CD4-positive, alpha-beta T cell treated with Interleukin-17A for 1 hour (primary cell): ENCODE data around the gene HIC2.
"Not testable (repeated sequence)": the region's sequence is repeated elsewhere in the genome, so short reads cannot be mapped to it uniquely, and the experiment has no call there.

Source experiments
- DNase-seq: peaks from one replicate; pipeline ENCODE4 v3.0.0-alpha.2; 2020

HIC2 gene

GRCh38 chr22:21450858-21451353 lies 33.7 kb downstream of the HIC2 start:
- DNase-seq, result no peak

- no peak for DNase-seq
Observed at GRCh38 chr22:21451545-21452520, 34.7 kb downstream of the HIC2 start.

- not testable (repeated sequence) for DNase-seq
Observed at GRCh38 chr22:21452666-21453065, 35.5 kb downstream of the HIC2 start.

- DNase-seq, result not testable (repeated sequence)
Observed at GRCh38 chr22:21454998-21455333, 37.8 kb downstream of the HIC2 start.

- DNase-seq, result peak; percentile 0
Observed at GRCh38 chr22:21455334-21456089, 38.3 kb downstream of the HIC2 start.

- DNase-seq, result no peak
Observed at GRCh38 chr22:21457023-21457787, 40.0 kb downstream of the HIC2 start.

GRCh38 chr22:21462672-21463071 lies 45.5 kb downstream of the HIC2 start:
- DNase-seq, result not testable (repeated sequence)

GRCh38 chr22:21467337-21468193 lies 50.4 kb downstream of the HIC2 start, which contains the start of gene TMEM191C:
TSS of gene TMEM191C (plus strand) at chr22:21467387. CDS start at chr22:21467460, 73 bp downstream.
- not testable (repeated sequence) for DNase-seq

GRCh38 chr22:21468194-21469096 lies 51.3 kb downstream of the HIC2 start:
- peak; percentile 95 for DNase-seq

GRCh38 chr22:21469097-21469994 lies 52.2 kb downstream of the HIC2 start:
- not testable (repeated sequence) for DNase-seq

GRCh38 chr22:21472984-21473383 lies 55.8 kb downstream of the HIC2 start:
- DNase-seq, result not testable (repeated sequence)

- not testable (repeated sequence) for DNase-seq
Observed at GRCh38 chr22:21473664-21474063, 56.5 kb downstream of the HIC2 start.

GRCh38 chr22:21484039-21484438 lies 66.9 kb downstream of the HIC2 start:
- not testable (repeated sequence) for DNase-seq

GRCh38 chr22:21487723-21488122 lies 70.6 kb downstream of the HIC2 start:
- not testable (repeated sequence) for DNase-seq

- not testable (repeated sequence) for DNase-seq
Observed at GRCh38 chr22:21489149-21489680, 72.0 kb downstream of the HIC2 start.

GRCh38 chr22:21490556-21490955 lies 73.4 kb downstream of the HIC2 start:
- DNase-seq, result not testable (repeated sequence)

GRCh38 chr22:21492271-21492670 lies 75.1 kb downstream of the HIC2 start:
- DNase-seq, result not testable (repeated sequence)

GRCh38 chr22:21493789-21494782 lies 76.9 kb downstream of the HIC2 start:
- DNase-seq, result not testable (repeated sequence)
